ENCODE measurements around the gene TBX15. TPM values are rescaled to one million over a fixed set of nuclear protein-coding genes. Genes with fewer than 3 reads are reported as not detected.

Gene TBX15
- total RNA-seq, 4 donors from 2014 or later = 1.8 to 4.1 (median 3.2) TPM

DNA sequence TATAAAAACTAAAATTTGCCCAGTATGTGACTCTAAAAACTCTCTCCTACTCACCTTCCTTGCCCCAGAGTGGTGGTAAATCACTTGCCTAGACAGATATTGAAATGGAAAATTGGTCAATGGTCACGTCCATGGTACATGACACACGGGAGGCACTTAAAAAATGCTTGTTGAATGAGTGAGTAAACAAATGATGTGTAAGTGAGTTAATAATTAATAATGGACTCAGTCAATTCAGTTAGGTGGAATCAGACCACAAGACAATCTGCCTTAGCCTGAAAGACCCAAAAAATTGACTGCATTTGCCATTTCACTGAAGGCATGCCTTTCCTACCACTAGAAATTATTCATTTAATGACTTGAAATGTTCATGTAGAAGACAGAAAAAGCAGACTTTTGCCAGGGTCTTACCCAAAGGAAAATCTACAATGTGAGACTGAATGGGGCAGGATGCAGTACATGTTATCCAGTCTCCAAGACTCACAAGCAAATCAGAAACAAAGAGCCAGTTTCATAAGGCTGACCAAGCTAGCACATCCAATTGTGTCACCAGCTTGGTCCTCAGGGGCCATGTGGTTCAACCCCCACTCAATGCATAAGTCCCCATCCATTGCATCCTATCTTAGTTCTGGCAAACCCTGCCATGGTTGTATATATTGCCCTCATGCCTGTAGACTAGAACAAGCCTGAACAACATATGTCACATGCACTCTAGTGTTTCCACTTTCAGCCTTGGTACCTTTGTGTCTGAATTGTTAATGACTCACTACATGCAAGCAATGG, 73.6 kb downstream of the TBX15 start:
- TF ChIP-seq, protein P1, sequence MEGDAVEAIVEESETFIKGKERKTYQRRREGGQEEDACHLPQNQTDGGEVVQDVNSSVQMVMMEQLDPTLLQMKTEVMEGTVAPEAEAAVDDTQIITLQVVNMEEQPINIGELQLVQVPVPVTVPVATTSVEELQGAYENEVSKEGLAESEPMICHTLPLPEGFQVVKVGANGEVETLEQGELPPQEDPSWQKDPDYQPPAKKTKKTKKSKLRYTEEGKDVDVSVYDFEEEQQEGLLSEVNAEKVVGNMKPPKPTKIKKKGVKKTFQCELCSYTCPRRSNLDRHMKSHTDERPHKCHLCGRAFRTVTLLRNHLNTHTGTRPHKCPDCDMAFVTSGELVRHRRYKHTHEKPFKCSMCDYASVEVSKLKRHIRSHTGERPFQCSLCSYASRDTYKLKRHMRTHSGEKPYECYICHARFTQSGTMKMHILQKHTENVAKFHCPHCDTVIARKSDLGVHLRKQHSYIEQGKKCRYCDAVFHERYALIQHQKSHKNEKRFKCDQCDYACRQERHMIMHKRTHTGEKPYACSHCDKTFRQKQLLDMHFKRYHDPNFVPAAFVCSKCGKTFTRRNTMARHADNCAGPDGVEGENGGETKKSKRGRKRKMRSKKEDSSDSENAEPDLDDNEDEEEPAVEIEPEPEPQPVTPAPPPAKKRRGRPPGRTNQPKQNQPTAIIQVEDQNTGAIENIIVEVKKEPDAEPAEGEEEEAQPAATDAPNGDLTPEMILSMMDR (IDR thresholded peaks at IDR 0.05) = no peak
- DNase-seq (ENCODE audit: low spot score) (no peak), ATAC-seq (ENCODE audit: low FRiP score) (no peak)

DNA sequence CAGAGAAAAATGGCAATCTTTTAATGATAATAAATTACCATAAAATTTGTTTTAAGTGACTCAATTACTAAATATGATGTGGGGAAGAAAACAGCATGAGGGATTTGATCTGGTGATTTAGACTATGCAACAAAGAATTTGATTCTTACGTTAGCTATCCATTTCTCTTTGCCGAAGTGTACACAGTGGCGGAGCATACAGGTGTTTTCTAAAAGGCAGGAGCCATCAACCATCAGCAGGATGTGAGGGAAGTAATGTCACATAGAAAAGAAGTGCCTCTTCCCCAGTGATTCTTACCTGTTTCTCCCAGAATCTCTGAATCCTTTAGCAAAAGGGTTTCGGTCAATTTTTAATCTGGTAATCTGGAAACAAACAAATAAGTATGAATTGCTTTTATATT, 74.3 kb downstream of the TBX15 start:
- TF ChIP-seq, protein P1 (IDR thresholded peaks at IDR 0.05) = no peak
- DNase-seq (ENCODE audit: low spot score) (no peak), ATAC-seq (ENCODE audit: low FRiP score) (no peak)

DNA sequence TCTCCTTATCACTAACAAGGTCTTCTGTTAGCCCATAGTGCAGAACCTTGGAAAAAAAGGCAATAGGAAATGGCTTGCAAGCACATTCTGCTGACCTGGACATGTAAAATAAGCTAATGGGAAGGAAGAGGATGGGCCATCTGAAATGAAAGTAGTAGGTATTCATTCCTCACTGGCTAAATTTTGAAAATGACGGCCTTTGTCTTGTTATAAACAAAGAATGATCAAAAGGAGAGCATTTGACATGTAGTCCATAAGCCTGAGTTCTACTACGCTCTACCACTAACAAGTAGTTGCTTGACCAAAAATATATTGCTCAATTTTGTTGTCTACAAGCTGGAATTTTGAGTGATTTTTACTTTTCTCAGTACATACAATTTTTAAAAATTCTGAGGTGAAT, 75.6 kb downstream of the TBX15 start:
- no peak for ATAC-seq (ENCODE audit: low FRiP score)
- TF ChIP-seq, protein P1 (IDR thresholded peaks at IDR 0.05) = no peak
- DNase-seq (ENCODE audit: low spot score) = no peak

DNA sequence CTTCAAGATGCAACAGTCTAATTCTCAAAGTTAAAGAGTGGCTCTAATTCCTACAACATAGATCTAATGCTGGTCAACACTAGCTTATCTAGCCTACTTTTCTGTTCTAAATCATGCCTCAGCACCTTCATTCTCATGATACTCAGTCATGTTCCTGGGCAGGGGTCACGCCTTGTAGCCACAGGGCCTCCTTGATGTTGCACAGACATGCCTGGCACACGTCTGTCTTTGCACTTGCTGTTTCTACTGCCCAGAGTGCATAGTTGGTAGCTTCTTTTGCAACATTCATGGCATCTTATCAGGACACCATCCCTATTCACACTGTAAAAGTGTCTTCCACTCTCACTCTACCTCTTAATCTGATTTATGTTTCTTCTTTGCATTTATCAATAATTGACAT, 76.6 kb downstream of the TBX15 start:
- DNase-seq (ENCODE audit: low spot score) (no peak), ATAC-seq (ENCODE audit: low FRiP score) (no peak)
- TF ChIP-seq, protein P1 (IDR thresholded peaks at IDR 0.05) = no peak

DNA sequence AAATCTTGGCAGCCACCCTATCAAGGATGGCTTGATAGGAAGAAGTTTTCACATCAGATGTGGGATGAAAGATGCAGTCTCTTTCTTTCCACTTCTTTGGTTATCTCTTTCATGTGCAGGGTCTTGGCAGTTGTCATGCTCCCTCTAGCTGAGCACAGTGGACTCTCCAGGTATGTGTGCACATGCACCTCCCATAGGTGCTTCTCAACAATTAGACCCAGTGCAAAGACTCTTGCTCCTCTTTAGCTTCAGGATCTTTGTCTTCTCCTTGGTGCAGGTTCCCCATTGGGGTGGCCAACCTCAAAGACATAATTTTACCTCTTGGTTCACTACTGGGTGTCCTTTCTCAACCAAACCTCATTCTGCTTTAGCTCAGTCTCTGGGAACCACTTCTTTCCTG, 80.7 kb downstream of the TBX15 start:
- ATAC-seq (ENCODE audit: low FRiP score) (no peak), DNase-seq (ENCODE audit: low spot score) (no peak)
- TF ChIP-seq, protein P1 (IDR thresholded peaks at IDR 0.05) = no peak

DNA sequence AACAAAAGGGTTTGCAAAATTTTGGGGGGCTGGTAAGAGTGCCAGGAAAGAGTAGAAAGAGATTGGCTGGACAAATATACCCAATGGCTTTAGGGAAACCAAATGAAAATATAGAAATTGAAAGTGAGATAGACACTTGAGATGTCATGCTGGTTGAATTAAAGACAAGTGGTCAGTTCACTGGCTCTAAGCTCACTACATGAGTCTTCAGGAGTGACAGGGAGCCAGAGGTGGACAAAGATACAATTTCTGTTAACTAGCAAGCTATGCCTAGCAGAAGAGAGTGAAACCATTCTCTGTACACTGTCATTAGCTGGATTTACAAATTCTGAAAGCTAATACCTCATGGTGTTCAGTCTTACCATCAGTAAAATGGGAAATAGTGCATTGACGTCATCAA, 82.5 kb downstream of the TBX15 start:
- DNase-seq (ENCODE audit: low spot score) (no peak), ATAC-seq (ENCODE audit: low FRiP score) (no peak)
- TF ChIP-seq, protein P1 (IDR thresholded peaks at IDR 0.05) = no peak

DNA sequence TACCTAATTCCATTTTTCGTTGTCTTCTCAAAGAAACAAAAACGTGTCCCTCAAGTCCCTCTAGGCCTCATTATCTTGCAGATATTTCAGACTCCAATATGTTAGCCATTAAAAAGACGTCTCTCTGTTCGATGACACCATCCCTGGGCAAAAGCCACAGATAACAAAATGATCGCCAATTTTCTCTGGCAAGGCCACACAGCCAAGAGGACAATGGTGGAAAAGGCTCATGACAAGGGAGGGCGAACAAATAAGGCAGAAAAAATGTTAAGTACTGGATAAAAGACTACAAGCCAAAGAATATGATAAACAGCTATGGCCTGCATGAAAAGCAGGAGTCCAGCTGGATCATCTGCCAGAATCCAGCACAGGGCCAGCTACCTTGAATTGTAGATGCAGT, 82.9 kb downstream of the TBX15 start:
- no peak for DNase-seq (ENCODE audit: low spot score)
- no peak for ATAC-seq (ENCODE audit: low FRiP score)
- TF ChIP-seq, protein P1 (IDR thresholded peaks at IDR 0.05) = no peak
